CD4-positive, alpha-beta T cell treated with Interleukin-6 at 100 ng/mL for 8 hours (primary cell): Measurements from ENCODE around the gene RNF135.
"Not testable (repeated sequence)": the region's sequence is repeated elsewhere in the genome, so short reads cannot be mapped to it uniquely, and the experiment has no call there.

ENCODE experiments used
- DNase-seq: peaks from one replicate; pipeline ENCODE4 v3.0.0-alpha.2; 2020; ENCODE audit warnings: mixed read lengths, low spot score

Gene RNF135

DNA sequence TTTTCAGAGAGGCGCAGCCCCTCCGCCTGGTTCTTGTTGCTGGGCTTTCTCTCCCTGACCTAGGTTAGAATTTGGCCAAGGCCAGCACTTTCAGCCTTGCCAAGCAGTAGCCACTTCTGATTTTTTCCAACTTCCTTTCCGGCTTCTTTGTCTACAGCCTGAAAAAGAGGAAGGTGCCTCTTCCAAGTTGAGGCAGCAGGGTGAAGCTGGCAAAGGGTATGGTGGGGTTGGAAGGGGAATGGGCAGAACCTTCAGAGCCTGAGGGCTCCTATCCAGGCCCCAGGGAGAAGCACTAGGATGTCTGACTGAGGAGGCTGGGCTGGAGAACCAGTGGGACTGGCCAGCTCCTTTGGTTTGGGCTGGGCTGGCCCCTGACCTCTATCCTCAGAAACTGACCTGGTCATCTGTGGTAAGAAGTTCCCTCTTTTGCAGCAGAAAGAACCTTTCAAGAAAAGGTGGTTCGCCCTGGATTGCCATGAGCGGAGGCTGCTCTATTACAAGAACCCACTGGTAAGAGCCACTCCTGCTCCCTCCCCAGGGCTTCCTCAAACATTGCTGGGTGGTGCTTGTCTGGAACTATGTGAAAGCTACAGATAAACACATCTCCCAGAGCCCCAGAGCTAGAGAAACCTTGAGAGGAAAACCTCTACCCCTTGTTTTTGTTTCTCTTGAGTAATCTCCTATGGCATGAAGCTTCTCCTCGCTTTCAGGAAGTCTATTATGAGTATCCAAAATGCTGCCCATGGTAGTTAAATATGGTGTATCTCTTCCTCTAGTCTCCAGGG, 16.6 kb upstream of the RNF135 start:
- no peak for DNase-seq

DNA sequence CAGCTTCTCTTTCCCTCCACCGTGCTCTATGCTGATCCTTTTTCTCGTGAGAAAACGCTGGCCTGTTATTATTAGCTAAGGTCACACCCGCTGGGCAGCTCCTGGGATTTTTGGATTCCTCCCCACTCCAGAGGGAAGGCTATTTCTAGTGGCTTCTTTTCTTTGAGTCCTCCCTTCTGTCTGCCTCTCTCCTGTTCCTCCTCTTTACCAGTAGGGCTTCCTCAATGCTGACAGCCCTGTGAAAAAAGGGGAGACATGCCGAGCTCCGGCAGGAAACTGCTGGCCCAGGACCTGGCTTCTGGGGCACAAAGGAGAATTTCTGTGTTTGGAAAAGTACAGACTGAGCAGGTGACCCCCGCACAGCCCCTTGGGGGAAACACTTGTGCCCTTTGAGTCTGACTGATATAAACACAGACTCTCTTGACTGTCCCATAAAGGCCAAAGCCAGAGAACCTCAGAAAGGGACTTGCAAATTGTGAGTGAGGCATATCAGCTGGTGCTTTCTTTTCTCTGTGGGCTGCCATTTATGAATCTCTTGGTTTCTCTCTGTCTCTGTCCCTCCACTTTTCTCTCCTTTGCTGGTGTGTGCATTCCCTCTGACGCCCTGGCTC, 14.0 kb upstream of the RNF135 start:
- DNase-seq = no peak

DNA sequence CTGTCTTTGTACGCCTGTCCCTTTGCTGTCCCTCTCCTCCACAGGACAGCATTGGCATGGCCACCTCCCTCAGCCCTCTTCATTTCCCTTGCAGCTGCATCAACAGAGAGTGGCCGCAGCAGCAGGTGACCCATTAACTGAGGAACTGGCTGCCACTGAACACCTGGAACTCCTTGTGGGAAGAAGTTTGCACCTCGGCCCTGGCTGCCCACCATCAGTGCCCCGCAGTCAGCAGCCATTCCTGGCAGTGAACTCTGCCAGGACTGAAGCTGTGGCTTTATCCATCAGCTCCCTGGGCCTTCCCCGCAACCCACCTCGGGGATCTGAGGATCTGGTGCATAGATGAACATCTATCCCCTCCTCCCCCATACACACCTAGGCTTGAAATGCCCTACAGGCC, 13.1 kb upstream of the RNF135 start:
- DNase-seq = no peak

DNA sequence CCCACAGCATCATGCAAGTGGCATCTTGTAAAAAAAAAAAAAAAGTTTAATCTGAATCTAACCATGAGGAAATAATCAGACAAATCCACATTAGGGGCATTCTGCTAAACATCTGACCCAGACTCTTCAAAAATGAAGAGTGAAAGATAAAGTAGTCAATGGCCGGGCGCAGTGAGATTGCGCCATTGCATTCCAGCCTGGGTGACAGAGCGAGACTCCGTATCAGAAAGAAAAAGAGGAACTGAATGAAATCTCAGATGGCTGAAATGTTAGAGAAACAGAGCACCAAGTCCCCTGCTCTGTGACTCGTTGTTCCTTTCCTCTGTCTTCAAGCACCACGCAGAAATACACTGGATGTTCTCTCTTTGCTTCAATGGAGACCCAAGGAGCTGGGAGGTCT, 12.7 kb upstream of the RNF135 start:
- no peak for DNase-seq

DNA sequence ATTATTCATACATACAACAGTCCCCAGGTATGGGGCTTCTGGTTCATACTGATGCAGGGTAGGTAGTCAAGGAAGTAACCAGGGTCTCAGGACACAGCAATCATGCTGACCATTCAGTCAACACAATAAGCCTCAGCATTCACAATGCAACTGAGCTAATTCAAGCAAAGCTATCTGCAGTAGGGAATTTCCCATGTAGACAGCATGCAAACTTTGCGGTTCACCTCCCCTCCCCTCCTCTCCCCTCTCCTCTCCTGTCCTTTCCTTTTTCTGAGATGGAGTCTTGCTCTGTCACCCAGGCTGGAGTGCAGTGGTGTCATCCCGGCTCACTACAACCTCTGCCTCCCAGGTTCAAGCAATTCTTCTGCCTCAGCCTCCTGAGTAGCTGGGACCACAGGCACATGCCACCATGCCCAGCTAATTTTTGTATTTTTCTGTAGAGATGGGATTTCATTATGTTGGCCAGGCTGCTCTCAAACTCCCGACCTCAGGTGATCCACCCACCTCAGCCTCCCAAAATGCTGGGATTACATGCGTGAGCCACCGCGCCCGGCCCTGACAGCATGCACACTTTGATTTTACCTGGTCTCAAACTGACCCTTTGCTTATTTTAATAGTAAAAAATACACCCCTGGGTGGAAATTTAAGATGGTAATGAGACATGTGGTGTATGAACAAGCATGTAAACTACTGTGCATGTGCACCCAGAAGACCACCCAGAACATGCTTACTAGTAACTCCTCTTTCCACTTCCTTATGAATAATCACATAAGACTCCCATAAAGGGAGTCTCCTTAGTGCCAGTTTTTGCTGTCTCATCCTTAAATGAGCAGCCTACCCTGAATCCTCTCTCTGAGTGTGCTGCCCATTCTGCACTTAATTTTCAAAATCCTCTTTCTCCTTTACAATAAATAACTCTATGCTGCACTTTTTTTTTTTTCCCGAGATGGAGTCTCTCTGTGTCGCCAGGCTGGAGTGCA, 9.3 kb upstream of the RNF135 start:
- DNase-seq = no peak

DNA sequence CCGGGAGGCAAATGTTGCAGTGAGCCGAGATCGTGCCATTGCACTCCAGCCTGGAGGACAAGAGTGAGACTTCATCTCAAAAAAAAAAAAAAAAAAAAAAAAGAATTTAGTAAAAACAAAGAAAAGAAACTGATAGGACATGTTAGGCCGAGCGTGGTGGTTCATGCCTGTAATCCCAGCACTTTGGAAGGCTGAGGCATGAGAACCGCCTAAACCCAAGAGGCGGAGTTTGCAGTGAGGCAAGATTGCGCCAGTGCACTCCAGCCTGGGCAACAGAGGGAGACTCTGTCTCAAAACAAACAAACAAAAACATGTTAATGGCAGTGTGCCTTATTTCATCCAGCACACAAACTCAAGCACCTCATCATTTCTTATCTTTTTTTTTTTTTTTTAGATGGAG, 6.5 kb upstream of the RNF135 start:
- DNase-seq = not testable (repeated sequence)

DNA sequence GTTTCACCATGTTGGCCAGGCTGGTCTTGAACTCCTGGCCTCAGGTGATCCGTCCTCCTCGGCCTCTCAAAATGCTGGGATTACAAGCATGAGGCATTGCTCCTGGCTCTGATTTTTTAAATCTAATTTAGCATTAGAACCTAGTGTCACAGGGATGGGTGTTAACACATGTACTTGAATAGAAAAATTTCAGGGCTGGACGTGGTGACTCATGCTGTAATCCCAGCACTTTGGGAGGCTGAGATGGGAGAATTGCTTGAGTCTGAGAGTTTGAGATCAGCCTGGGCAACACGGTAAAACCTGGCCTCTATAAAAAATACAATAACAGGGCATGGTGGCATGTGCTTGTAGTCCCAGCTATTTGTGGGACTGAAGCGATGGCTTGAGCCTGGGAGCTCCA, 6.0 kb upstream of the RNF135 start:
- DNase-seq = no peak

DNA sequence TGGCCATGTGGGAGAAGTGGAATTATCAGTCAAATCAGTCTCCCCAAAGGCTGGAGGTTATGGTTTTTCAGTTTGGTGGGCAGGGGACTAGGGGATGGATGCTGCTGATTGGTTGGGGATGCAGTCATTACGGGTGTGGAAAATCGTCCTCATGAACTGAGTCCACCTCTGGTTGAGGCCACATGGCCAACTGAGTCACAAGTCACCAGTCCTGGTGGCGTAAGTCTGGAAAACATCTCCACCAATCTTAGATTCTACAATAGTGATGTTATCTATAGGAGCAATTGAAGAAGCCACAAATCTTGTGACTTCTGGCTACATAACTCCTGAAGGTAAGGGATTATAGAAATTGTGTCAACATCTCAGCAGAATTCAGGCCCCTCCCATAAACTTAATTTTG, 5.2 kb upstream of the RNF135 start:
- DNase-seq = no peak

DNA sequence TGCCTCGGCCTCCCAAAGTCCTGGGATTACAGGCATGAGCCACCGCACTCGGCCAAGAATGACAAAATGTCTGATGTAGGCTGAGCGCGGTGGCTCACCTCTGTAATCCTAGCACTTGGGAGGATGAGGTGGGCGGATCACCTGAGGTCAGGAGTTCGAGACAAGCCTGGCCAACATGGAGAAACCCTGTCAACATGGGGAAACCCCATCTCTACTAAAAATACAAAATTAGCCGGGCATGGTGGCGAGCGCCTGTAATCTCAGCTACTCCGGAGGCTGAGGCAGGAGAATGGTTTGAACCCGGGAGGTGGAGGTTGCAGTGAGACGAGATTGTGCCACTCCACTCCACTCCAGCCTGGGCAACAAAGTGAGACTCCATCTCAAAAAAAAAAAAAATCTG, 2.9 kb upstream of the RNF135 start:
- not testable (repeated sequence) for DNase-seq

DNA sequence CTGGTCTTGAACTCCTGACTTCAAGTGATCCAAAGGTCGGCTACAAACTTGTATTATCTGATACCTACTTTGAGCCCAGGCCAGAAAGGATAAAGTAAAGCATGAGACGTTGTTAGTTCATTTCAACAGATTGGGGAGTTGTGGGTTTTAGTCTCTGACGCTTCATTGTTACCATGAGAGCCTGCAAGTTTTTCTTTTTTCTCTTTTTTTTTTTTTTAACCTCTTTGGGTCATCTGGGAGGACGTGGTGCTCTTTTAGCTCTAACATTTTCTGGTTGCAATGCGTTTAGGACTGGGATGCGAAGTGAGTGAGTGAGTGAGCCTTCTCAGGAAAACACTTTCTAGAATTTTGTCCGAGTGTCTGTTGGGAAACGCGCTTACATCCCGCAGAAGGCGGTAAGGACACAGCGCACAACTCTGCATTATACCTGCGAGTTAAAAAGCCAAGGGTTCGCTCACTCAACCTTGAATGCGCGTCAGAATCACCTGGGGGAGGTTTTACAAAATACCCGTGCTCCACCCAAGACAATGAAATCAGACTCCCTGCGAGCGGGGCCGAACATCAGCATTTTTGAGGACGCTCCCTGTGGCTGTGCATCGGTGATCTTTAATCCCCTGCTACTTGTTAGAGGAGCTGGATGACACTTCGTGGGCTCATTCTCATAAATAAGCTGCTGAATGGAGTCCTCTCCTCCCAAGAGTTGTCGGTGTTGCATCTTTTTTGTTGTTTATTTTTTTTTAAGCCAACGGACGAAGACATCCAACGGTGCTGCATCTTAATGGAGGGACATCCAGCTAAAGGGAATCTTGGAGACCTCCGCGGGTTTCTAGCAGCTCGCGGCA, 629 bp upstream of the RNF135 start:
- DNase-seq = no peak

DNA sequence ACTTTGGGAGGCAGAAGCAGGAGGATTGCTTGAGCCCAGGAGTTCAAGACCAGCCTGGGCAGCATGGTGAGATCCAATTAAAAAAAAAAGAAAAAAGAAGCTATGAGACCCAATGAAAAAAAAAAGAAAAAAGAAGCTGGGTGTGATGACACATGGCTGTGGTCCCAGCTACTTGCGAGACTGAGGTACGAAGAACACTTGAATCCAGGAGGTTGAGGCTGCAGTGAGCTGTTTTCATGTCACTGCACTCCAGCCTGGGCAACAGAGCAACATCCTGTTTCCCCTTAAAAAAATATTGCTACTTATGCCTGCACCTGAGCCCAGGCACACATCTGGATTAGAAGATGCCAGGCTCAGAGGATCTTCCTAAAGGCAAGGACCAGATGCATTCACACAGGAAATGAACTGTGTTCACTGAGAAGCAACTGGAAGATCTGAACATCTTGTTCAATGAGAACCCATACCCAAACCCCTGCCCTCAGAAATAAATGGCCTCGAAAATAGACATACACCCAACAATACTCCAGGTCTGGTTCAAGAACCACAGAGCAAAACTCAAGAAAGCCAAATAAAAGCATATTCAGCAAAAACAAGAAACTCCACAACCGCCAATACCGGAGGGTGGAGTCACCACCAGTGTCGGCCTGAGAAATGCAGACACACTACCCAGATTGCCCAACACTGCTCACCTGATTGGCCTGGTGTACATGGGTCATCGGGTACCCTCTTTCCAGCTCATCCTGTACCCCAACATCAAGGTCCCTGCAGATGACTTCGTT, 4.4 kb downstream of the RNF135 start:
- DNase-seq = no peak

DNA sequence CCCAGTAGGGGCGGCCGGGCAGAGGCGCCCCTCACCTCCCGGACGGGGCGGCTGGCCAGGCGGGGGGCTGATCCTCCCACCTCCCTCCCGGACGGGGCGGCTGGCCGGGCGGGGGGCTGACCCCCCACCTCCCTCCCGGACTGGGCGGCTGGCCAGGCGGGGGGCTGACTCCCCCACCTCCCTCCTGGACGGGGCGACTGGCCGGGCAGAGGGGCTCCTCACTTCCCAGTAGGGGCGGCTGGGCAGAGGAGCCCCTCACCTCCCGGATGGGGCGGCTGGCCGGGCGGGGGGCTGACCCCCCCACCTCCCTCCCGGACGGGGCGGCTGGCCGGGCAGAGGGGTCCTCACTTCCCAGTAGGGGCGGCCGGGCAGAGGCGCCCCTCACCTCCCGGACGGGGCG, 9.1 kb downstream of the RNF135 start:
- not testable (repeated sequence) for DNase-seq

DNA sequence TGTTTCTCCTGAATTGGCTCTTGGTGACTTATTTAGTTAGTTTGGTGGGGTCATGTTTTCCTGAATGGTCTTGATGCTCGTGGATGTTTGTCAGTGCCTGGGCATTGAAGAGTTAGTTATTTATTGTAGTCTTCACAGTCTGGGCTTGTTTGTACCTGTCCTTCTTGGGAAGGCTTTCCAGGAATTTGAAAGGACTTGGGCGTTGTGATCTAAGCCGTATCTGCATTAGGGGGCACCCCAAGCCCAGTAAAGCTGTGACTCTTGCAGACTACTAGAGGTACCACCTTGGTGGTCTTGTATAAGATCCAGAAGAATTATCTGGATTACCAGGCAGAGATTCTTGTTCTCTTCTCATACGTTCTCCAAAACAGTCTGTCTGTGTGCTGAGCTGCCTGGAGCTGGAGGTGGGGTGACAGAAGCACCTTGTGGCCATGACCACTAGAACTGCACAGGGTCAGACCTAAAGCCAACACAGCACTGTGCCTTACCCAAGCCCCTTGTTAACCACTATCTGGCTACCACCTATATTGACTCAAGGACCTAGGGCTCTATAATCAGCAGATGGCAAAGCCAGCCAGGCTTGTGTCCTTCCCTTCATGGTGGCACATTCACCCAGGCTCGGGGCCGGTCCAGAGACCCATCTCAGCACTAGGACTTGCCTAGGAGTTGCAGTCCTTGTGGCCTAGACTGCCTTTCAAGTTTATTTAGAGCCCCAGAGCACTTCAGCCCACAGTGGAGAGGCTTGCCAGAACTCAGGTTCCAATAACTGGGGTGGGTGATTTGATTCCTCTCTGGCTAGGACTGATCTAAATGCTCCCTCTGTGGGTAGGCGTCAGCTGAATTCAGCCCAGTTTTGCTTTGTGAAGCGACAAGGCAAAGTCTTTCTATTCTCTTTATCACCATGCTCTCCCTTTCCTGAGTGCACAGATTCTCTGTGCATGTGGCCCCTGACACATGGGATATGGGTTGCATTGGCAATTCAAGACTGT, 11.0 kb downstream of the RNF135 start:
- no peak for DNase-seq

DNA sequence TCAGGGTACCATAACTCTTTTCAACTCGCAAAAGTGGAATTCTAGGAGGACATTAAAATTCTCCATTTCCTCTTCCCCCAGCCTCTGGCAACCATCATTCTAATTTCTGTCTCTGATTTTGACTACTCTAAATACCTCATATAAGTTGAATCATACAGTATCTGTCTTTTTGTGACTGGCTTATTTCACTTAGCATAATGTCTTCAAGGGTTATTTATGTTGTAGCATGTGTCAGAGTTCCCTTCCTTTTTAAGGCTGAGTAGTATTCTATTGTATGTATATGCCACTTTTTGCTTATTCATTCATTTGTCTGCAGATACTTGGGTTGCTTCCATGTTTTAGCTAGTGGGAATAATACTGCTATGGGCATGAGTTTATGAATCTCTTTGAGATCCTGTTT, 12.0 kb downstream of the RNF135 start:
- no peak for DNase-seq

DNA sequence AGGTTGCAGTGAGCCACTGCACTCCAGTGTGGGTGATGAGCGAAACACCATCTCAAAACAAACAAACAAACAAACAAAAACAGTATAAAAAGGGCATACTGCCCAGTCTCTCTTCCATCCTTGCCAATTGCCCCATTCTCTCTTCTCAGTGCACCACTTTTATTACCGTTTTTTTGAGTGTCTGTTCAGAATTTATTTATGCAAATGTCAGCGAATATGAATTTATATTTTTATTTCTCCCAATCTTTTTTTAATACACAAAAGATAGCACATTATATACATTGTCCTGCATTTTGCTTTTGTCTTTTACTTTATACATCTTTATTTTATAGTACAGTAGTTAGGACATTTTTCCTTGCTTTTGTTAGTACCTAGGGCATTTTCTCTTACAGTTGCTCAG, 19.6 kb downstream of the RNF135 start:
- DNase-seq = no peak

DNA sequence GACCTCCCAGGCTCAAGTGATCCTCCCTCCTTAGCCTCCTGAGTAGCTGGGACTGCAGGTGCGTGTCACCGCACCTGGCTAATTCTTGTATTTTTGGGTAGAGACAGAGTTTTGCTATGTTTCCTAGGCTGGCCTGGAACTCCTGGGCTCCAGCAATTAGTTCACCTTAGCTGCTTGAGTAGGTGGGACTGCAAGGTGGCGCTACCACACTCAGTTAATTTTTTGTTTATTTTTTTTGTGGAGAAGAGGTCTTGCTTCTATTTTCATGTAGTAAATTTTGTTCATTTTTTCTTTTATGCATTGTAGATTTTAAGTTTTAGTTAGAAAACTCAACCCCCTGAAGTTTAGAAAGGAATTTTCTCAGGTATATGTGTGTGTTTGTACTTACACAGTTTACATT, 21.7 kb downstream of the RNF135 start:
- DNase-seq = no peak

DNA sequence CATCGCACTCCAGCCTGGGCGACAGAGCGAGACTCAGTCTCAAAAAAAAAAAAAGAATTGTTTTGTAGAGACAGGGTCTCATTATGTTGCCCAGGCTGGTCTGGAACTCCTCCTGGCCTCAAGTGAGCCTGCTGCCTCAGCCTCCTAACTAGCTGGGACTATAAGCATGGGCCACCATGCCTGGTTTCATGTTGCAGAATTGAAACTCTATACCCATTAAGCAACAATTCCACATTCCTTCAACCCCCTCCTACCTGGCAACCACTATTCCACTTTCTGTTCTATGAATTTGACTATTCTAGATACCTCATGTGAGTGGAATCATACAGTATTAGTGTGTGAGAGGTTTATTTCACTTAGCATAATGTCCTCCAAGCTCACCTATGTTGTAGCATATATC, 24.5 kb downstream of the RNF135 start:
- DNase-seq = no peak

DNA sequence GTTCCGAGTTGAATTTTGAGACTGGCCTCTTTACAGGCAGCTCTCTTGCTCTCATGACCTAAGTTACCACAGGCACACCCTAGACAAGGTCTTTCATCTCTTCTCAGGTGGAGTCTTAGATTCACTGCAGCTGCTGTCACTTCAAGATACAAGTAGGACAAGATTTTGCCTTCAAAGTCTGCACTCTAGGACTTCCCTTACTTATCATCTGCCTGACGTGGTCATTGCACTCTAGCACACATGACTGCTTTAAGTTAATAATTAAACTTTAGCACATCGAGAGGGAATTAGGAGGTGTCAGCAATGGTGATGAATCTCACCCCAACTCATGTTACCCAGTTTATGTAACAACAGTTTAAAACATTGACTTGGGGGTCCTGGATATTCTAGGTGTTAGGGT, 25.6 kb downstream of the RNF135 start:
- DNase-seq = no peak

DNA sequence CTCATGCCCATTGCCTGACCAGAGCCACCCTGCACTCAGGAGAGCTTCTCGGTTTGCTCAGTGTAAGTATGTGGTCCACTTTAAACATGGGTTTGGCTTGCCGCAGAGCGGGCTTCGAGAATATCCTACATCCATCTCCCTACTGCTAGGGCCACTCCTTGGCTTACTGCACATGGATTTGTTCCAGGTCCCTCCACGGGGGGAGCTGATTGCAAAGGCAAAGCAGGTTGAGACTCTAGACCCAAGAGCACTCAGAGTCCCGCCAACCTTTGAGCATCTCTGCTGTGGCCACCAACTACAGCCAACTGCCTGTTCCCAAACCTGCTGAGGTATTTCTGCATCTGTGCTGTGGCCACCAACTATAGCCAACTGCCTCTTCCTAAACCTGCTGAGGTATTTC, 26.4 kb downstream of the RNF135 start:
- no peak for DNase-seq

DNA sequence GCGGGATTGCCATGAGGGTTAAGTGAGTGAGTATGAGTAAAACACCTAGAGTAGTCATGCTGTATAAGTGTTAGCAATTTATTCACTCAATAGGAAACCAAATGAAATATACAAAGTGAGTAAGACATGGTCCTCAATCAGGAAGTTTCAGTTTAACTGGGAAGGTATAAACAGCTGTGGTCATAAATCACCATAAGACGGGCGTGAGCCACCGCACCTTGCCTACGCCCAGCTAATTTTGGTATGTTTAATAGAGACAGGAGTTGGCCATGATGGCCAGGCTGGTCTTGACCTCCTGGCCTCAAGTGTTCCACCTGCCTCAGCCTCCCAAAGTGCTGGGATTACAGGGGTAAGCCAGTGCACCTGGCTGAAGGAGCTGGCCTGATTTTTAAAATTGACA, 27.0 kb downstream of the RNF135 start:
- no peak for DNase-seq
